NCI-H1092 (cell line): ENCODE results near the gene PFDN1.

Experiments used
- DNase-seq: peaks from one replicate; lab custom pipeline; 2025; lab: John Stamatoyannopoulos, UW

Gene PFDN1

DNA sequence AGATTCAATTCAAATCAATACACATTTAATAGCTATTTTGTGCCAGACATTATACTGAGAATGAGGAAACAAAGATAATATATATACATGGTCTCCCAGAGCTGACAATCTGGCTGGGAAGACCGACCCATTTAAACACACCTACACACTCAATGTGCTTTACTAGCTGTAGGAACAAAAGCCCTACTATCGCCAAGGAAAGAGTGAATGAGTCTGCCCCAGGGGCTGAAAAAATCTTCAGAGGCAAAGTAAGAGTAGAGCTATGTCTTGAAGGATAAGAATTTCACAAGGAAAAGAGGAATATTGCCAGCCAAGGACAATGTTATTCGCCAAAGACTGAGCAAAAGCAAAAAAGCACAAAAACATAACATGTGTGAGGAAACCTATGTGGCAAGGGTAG is 6.6 kb downstream of the PFDN1 start:
- DNase-seq = no peak

DNA sequence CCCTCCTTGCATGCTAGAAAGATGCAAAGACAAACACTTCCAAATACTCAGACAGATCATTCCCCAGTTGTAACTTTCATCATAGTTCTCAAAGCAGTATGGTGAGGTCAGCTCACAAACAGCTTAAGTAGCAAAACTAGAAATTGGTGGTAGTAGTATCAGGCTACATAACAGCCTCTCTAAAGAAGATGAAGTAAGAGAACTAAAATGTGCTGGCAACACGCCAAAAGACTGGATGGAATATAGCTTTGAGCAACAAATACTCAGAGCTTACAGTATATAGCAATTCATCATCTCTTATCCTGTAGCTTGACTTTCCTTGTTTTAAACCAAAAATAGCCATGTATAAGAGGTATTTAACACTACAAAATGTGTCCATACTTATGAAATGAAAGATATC is 7.5 kb downstream of the PFDN1 start:
- DNase-seq = no peak

- no peak for DNase-seq
Measured at GRCh38 chr5:140294753-140295152, 8.1 kb downstream of the PFDN1 start.

- no peak for DNase-seq
Measured at GRCh38 chr5:140293849-140294100, 9.1 kb downstream of the PFDN1 start.

DNA sequence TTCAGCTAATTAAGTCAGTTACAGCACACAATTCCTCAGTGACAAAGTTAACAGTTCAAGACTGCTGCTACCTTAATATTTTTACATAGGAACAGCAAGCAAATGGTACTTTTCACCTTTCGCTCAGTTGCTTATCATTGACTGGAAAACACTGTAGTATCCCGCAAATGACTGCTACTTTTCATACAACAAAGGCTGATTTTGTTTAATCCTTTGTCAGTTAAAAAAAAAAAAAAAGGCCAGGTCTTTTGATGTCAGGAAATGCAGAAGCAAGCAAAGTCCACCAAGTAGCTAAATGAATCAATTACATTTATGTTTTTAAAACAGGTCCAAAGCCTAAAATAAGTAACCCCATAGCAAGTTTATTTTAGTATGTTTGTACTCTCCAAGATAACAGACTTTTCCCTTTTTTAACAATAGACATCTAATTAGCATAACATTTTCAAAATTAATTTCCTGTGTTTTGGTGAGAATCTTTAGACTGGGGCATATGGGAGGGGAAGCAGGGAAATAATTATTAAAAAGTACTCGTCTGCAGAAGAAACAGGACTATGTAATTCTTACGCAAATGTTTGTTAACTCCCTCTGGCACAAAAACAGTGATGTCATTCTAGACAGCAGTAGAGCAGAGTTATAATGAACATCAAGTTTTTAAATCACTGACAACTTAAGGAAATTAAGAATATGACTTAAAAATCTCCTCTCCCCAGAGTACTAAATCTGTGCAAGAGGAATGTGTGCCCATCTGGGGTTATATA is 9.6 kb downstream of the PFDN1 start:
- DNase-seq = no peak

DNA sequence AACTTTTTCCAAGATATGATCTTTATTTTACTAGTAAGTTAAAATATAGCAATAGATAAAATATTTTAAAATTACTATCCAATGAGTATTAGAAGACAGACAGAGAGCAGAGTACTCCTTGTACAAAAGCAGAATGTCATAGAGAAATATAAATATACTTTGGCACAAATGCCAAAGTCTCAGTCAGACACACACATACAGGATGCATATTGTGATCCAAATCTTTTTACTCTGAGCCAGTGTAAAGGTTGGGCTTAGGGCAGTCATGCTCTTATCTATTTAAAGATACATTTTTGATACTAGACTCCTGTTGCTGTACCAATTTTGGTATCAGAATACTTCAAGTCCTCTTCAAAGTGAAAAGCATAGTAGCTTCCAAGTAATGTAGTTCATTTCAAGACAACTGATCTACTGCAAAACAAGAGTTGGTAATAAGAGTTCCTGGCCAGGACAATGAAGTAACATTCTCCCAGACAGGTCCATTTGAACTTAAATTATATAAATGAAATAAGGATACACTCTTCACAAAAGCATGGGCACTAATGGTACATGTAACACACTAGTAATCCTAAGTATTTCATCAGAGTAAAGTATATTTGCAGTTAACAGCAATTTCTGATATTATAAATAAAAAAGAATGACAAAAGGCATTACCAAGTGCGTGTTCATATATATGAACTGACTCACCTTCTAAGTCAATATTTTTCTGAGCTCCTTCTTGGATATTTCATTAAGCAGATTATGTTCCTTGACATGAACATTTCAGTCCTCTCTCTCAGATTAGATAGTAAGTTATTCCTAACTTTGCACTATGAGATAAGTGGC is 10.5 kb downstream of the PFDN1 start:
- no peak for DNase-seq

GRCh38 chr5:140287801-140288521 is 14.9 kb downstream of the PFDN1 start:
- DNase-seq = no peak

DNA sequence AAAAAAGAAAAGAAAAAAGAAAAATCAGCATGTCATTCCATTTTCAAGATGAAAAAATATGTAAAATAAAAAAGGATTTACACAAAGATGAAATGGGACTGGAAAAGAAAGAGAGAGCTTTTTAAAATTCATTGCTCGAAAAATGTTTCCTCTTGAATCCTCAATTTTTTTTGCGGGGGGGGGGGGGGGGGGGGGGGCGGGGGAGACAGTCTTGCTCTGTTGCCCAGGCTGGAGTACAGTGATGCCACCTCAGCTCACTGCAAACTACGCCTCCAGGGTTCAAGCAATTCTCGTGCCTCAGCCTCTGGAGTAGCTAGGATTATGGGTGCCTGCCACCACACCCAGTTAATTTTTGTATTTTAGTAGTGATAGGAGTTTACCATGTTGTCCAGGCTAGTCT is 16.5 kb downstream of the PFDN1 start:
- DNase-seq = no peak

DNA sequence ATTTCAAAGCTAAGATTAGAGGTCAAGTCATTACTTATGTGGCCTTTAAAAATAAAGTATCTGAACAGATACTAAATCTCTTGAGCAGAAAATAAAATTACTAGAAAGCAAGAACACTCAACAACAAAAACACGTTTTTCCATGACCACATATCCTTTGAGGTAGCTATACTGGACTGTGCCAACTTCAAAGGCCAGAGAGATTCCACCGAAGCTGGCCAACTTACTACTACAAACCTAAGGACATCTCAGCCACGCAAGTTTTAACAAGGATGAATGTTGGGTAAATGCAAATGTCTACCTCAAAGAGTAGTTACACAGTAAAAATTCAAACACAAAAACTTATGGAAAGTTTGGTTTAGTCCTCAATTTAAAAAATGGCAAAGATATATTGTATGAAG is 18.9 kb downstream of the PFDN1 start:
- no peak for DNase-seq

- no peak for DNase-seq
Measured at GRCh38 chr5:140282266-140282665, 20.6 kb downstream of the PFDN1 start.

GRCh38 chr5:140275837-140276236 is 27.1 kb downstream of the PFDN1 start:
- no peak for DNase-seq

DNA sequence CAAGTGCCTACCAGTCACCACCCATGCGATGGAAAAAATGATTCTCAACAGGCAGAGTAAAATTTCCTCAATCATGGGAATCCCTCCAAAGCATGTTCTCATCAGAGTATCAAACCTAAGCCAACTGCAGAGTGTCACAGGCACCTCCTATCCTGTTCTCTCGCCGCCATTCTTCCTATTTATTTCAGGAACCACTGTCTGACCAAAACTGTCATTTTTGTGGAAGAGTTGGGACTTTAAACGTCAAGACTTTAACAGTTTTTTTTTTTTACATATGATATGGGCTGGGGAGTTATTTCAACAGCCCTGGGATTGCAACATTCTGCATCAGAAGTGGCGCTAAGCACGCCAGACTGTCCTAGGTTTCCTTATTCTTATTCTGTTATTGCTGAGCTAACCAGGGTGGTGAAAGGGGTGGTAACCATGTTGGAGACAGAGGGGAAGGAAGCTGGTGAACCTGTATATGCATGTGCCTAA is 29.5 kb downstream of the PFDN1 start:
- no peak for DNase-seq

- no peak for DNase-seq
Measured at GRCh38 chr5:140270008-140270407, 32.9 kb downstream of the PFDN1 start.

- DNase-seq = no peak
Measured at GRCh38 chr5:140267559-140268018, 35.3 kb downstream of the PFDN1 start.

DNA sequence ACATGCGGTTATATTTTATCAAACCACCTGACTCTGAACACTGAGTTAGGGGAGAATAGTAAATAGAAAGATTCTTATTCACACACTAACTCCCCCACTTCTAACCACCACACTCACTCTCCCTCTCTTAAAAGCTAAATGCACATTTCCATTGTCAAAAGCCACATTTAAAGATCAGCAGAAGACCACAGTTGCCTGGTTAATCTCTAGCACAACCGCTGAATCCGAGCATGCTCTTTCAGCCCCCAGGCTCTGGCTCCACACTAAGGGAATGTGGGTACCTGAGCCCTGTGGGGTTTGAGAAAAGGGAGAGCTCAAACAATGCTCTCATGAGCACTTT is 35.7 kb downstream of the PFDN1 start:
- no peak for DNase-seq

GRCh38 chr5:140266471-140267200 is 36.3 kb downstream of the PFDN1 start:
- no peak for DNase-seq

GRCh38 chr5:140265845-140266244 is 37.1 kb downstream of the PFDN1 start:
- no peak for DNase-seq

GRCh38 chr5:140262839-140263238 is 40.1 kb downstream of the PFDN1 start:
- DNase-seq = no peak

DNA sequence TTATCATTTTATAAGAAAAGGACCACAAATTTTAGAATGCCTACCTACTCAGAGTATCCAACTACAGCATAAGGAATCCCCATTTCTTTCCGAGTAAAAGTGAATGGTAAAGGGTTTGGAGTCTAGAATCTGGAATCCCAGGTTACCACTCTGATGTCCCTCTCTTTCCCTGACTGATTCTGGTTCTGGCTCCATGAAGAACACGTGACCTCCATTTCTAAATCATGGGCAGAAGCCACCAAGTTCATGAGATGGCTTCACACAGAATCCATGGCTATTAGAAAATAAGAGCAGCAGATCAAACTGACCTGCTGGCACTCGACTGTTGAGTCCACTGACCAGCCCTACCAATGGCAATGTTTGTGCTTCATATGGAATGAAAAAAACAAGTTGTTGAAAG is 40.7 kb downstream of the PFDN1 start:
- DNase-seq = no peak

- DNase-seq = no peak
Measured at GRCh38 chr5:140261403-140262171, 41.3 kb downstream of the PFDN1 start.

GRCh38 chr5:140260089-140260656 is 42.7 kb downstream of the PFDN1 start:
- DNase-seq = no peak
